Tibial nerve (tissue), 4 donors: ENCODE results near the gene YES1. TPM values are rescaled to one million over a fixed set of nuclear protein-coding genes. Genes with fewer than 3 reads are reported as not detected.

Source experiments
- DNase-seq, 2 donors: peaks; one replicate each; pipeline ENCODE4 v3.0.0-alpha.2; 2019; ENCODE audit warnings: low spot score in 2 of 2
- H3K27ac ChIP-seq, 4 donors: fragments of 200-600 bp; sonication (generic) in 3 of 4; one replicate each; pipeline ENCODE4 v1.5.1; 2017 to 2019; ENCODE audit warnings: mild to moderate bottlenecking in 1 of 4
- H3K27me3 ChIP-seq, 2 donors: fragments of 200-600 bp; sonication (generic) in 1 of 2; one replicate each; pipeline versions ENCODE4 v1.5.1 to v1.6.0; 2017 to 2019
- H3K36me3 ChIP-seq, 3 donors: fragments of 200-600 bp; sonication (generic); one replicate each; pipeline ENCODE4 v1.5.1; 2018 to 2019
- H3K4me1 ChIP-seq, 4 donors: fragments of 200-600 bp; sonication (generic) in 3 of 4; one replicate each; pipeline ENCODE4 v1.5.1; 2017 to 2019
- H3K4me3 ChIP-seq, 4 donors: fragments of 200-600 bp; sonication (generic) in 3 of 4; one replicate each; pipeline ENCODE4 v1.5.1; 2017 to 2019; ENCODE audit warnings: mild to moderate bottlenecking in 1 of 4, moderate library complexity in 1 of 4
- H3K9me3 ChIP-seq, 4 donors: fragments of 200-600 bp; sonication (generic) in 3 of 4; one replicate each; pipeline ENCODE4 v1.5.1; 2017 to 2019
- CTCF ChIP-seq, 5 experiments: fragments of 200-600 bp in 3 of 5; fragments of 450-650 bp in 2 of 5; sonication (generic) in 3 of 5; IDR thresholded peaks; one replicate each; pipeline ENCODE4 v1.5.1; 2016 to 2019; ENCODE audit warnings: antibody characterized with exemption in 5 of 5, mild to moderate bottlenecking in 3 of 5, moderate library complexity in 2 of 5
- EP300 ChIP-seq, 2 donors: sonication (generic); formaldehyde crosslinking; IDR thresholded peaks; one replicate each; pipeline ENCODE4 v1.6.1; 2017; ENCODE audit warnings: antibody characterized with exemption in 2 of 2, mild to moderate bottlenecking in 1 of 2
- POLR2A ChIP-seq, 2 donors: fragments of 450-650 bp; IDR thresholded peaks; one replicate each; pipeline ENCODE4 v1.6.1; 2017; ENCODE audit warnings: antibody characterized with exemption in 2 of 2, mild to moderate bottlenecking in 2 of 2, moderate library complexity in 2 of 2
- WGBS, 2 donors: methylation state at CpG; one replicate each; pipeline ENCODE4 v1.1.5; 2018; 5-methylcytosine and 5-hydroxymethylcytosine counted together
- small RNA-seq: library from RNA; depleted of rRNA; stranded (forward); fragments of <200 nt; gene quantifications from one replicate; pipeline ENCODE3, GENCODE V24; 2016
- total RNA-seq, 4 donors: library from RNA; depleted of rRNA; stranded (reverse); fragments of >200 nt; gene quantifications; one replicate each; pipeline ENCODE4 v1.1.0, GENCODE V29; 2016

YES1 gene
- total RNA-seq, 4 donors from 2014 or later: 47.5 to 73.0 (median 59.1) TPM

- TF ChIP-seq POLR2A (IDR thresholded peaks at IDR 0.05) (no peak), EP300 (IDR thresholded peaks at IDR 0.05) (no peak), CTCF (IDR thresholded peaks at IDR 0.05) (no peak)
- H3K27ac ChIP-seq: no peak overlapping the region
- no peak overlapping the region for H3K4me3 ChIP-seq
- no peaks in the 10 kb centered on the region for H3K27me3 ChIP-seq
- H3K36me3 ChIP-seq: peaks cover 0 to 79% (median 3%) of the 10 kb centered on the region in 3 donors
- H3K9me3 ChIP-seq: no peaks in the 10 kb centered on the region
- WGBS, 2 donors: 91 to 93% methylated on average over 3 of the region's 3 CpGs
- no peak for DNase-seq
- no peaks in the 10 kb centered on the region for H3K4me1 ChIP-seq
These were observed 138.7 kb downstream of the YES1 start for GRCh38 chr18:673317-673716.

Small RNA genes within 50 kb of the gene (small RNA-seq; reads per million reads assigned to genes)
- not detected for gene BOLA2P1
- not detected for gene RNU1-109P

Other genes starting within 250 kb of the YES1 start
- gene CETN1, start 231.9 kb downstream of the YES1 start, total RNA-seq: not detected
- 1 to 10 TPM in 1 of 4 donors, under 1 TPM in 1, not detected in 2; 0.59 to 1.8 TPM for gene CLUL1, start 215.3 kb downstream of the YES1 start, total RNA-seq
- 1 to 10 TPM in 1 of 4 donors, under 1 TPM in 2, not detected in 1; 0.84 to 4.2 (median 0.90) TPM for gene TYMS, start 154.6 kb downstream of the YES1 start, total RNA-seq
- 10 to 100 TPM; 37.0 to 86.9 (median 47.3) TPM for gene ENOSF1, start 99.6 kb downstream of the YES1 start, total RNA-seq
- 1 to 10 TPM in 1 of 4 donors, under 1 TPM in 1, not detected in 2; 0.63 to 1.1 TPM for gene ADCYAP1, start 92.6 kb upstream of the YES1 start, total RNA-seq